ENCODE data around the gene TADA2A. TPM values are rescaled to one million over a fixed set of nuclear protein-coding genes. Genes with fewer than 3 reads are reported as not detected.

The TADA2A gene
- total RNA-seq, 1 donor from 2014 or later, result 14.5 TPM

DNA sequence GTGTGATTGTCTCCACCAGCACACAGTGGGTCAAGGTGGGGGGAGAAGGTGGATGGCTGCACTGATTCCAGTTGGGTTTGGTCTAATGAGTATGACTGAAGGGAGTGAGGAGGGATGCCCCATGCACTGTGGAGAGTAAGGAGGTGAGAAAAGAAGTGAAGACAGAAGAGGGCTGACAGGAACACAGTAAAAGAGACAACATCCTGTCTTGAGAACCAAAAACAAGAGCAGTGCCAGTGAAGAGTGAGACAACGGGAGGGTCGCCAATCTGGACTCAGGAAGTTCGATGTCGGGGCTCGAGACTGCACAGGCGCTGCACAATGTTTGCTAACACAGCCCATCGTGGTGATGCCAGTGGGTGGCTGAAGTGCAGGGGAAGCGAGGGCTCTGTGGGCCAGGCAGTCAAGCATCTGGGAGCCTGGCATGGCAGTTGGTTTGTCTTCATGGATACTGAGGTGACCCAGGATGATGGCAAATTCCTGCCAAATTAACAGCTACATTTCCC is 117.1 kb downstream of the TADA2A start:
- Histone ChIP-seq H3K4me3 (ENCODE audit: low read depth, low read length) (no peak overlapping the region), H3K27me3 (ENCODE audit: control insufficient read depth, insufficient read depth, low read length) (no peaks in the 10 kb centered on the region), H3K36me3 (ENCODE audit: control insufficient read depth, insufficient read depth, low read length) (peaks cover 3% of the 10 kb centered on the region)
- TF ChIP-seq CTCF (IDR thresholded peaks at IDR 0.05; ENCODE audit: insufficient read depth, low read length, poor library complexity, severe bottlenecking), result no peak
- no peak for DNase-seq (ENCODE audit: low read depth)

- Histone ChIP-seq H3K27me3 (ENCODE audit: control insufficient read depth, insufficient read depth, low read length) (no peaks in the 10 kb centered on the region), H3K36me3 (ENCODE audit: control insufficient read depth, insufficient read depth, low read length) (peaks cover 4% of the 10 kb centered on the region), H3K4me3 (ENCODE audit: low read depth, low read length) (no peak overlapping the region)
- TF ChIP-seq CTCF (IDR thresholded peaks at IDR 0.05; ENCODE audit: insufficient read depth, low read length, poor library complexity, severe bottlenecking), result peak; percentile 72
- DNase-seq (ENCODE audit: low read depth), result peak; percentile 21
These were observed 120.7 kb downstream of the TADA2A start for GRCh38 chr17:37527249-37527851.

Other genes starting within 250 kb of the TADA2A start
- not detected in 2 replicates for gene C17orf78, start 30.9 kb upstream of the TADA2A start, total RNA-seq
- gene ACACA, start 50 bp upstream of the TADA2A start, total RNA-seq, result 40.7 and 54.2 TPM in 2 replicates
- 42.1 and 45.5 TPM in 2 replicates for gene DUSP14, start 83.0 kb downstream of the TADA2A start, total RNA-seq
- gene SYNRG, start 202.5 kb downstream of the TADA2A start, total RNA-seq, result 21.1 and 25.1 TPM in 2 replicates
- gene DDX52, start 236.6 kb downstream of the TADA2A start, total RNA-seq, result 35.6 and 38.1 TPM in 2 replicates